ENCODE data around the gene ACTL9.
A peak's percentile ranks its signal among the peaks of the same experiment; 100 is the strongest.
"Not testable (repeated sequence)": the region's sequence is repeated elsewhere in the genome, so short reads cannot be mapped to it uniquely, and the experiment has no call there.

Gene ACTL9

DNA sequence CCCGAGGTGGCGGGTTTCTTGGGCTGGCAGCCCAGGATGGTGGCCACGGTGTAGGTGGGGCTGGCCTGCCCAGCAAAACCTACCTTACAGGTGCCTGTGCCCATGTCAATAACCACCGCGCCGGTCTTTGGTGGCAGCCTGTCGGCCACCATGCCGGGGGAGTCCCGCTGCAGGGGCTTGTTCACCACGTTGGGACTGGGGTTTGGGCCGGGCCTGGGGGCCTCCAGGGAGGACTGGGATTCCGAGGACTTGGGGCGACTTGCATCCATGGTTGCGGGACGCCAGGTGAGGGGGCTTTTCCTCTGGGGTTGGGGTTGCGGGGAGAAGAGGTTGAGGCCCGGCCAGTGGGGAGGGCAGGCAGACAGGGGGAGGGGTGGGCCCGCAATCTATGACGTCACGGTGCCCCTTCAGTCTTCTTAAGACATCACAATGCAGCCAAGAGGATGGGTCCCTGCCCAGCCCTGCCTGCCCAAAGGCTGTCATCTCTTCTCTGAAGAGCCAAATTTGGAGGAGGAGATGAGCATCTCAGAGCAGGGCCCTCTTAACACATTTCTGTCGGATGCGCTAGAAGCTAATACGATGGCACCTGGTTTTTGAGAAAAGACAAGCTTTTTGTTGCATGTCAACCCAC lies at the start of gene ACTL9:
TSS of gene ACTL9 (minus strand) at position 363 of the 631 bp plus-strand sequence. CDS start at position 269, 94 bp downstream.
- Mint-ChIP-seq H3K9me3 (no peaks in the 10 kb centered on the region), H3K4me1 (ENCODE audit: low read depth) (peaks cover 51% of the 10 kb centered on the region), H3K27me3 (peaks cover 11% of the 10 kb centered on the region), H3K4me3 (no peak within 1 kb of the TSS), H3K36me3 (ENCODE audit: low read depth) (no peaks in the 10 kb centered on the region), H3K27ac (no peak within 1 kb of the TSS)

- H3K4me3 Mint-ChIP-seq; H3K4me1 Mint-ChIP-seq (ENCODE audit: low read depth); H3K9me3 Mint-ChIP-seq; H3K27me3 Mint-ChIP-seq; H3K27ac Mint-ChIP-seq; H3K36me3 Mint-ChIP-seq (ENCODE audit: low read depth): not testable (repeated sequence)
Observed at GRCh38 chr19:8739291-8740065, 40.9 kb upstream of the ACTL9 start.

- no peak overlapping the region for H3K27ac Mint-ChIP-seq
Observed at GRCh38 chr19:8738377-8738776, 39.8 kb upstream of the ACTL9 start.

GRCh38 chr19:8731428-8732169 lies 33.0 kb upstream of the ACTL9 start:
- no peak overlapping the region for H3K4me3 Mint-ChIP-seq
- no peak overlapping the region for H3K27ac Mint-ChIP-seq
- no peaks in the 10 kb centered on the region for H3K4me1 Mint-ChIP-seq (ENCODE audit: low read depth)
- no peaks in the 10 kb centered on the region for H3K9me3 Mint-ChIP-seq
- H3K27me3 Mint-ChIP-seq, result no peaks in the 10 kb centered on the region
- no peaks in the 10 kb centered on the region for H3K36me3 Mint-ChIP-seq (ENCODE audit: low read depth)

More at GRCh38 chr19:8738377-8738776, 39.8 kb upstream of the ACTL9 start:
- H3K4me3 Mint-ChIP-seq, result no peak overlapping the region
- H3K9me3 Mint-ChIP-seq, result no peaks in the 10 kb centered on the region
- H3K27me3 Mint-ChIP-seq, result no peaks in the 10 kb centered on the region
- H3K36me3 Mint-ChIP-seq (ENCODE audit: low read depth), result no peaks in the 10 kb centered on the region
- H3K4me1 Mint-ChIP-seq (ENCODE audit: low read depth), result no peaks in the 10 kb centered on the region

DNA sequence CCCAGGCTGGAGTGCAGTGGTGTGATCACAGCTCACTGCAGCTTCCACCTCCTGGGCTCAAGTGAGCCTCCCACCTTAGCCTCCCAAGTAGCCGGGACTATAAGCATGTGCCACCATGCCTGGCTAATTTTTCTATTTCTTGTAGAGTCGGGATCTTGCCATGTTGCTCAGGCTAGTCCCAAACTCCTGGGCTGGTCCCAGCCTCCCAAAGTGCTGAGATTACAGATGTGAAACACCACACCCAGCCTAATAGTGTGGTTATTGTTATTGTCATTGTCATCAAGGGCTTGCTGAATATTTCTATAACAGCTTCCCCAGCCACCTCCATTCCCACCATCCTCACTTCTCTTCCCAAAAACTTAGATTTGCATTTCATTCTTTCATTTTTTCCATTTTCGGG lies 25.7 kb upstream of the ACTL9 start:
- H3K4me3 Mint-ChIP-seq, result no peak overlapping the region
- no peaks in the 10 kb centered on the region for H3K36me3 Mint-ChIP-seq (ENCODE audit: low read depth)
- H3K9me3 Mint-ChIP-seq, result no peaks in the 10 kb centered on the region
- no peak overlapping the region for H3K27ac Mint-ChIP-seq
- H3K27me3 Mint-ChIP-seq, result peaks cover 11% of the 10 kb centered on the region
- H3K4me1 Mint-ChIP-seq (ENCODE audit: low read depth), result no peaks in the 10 kb centered on the region

GRCh38 chr19:8722032-8722431 lies 23.4 kb upstream of the ACTL9 start:
- Mint-ChIP-seq H3K9me3 (peaks cover 4% of the 10 kb centered on the region), H3K36me3 (ENCODE audit: low read depth) (no peaks in the 10 kb centered on the region), H3K4me3 (no peak overlapping the region), H3K27ac (no peak overlapping the region), H3K27me3 (peaks cover 14% of the 10 kb centered on the region), H3K4me1 (ENCODE audit: low read depth) (no peaks in the 10 kb centered on the region)

DNA sequence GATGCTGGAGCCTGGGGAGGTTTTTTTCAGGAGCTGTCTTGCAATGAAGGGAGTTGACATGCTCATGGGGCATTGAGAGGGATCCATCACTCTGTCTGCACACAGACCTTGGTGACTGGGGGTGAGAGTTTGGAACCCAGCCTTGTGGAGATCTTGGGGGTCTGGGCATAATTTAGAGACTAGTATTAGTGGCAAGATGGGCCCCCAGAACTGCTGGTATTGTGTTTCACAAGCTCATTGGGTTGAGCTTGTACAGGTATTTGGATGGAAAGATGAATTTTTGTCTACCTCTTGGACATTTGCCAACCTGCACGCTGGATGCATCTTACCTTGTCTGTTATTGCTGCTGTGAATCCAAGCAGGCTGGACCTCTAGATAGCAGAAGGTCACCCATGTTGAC lies 22.7 kb upstream of the ACTL9 start, which contains the start of gene OR2Z1:
TSS of gene OR2Z1 (plus strand) at position 301 of the 400 bp plus-strand sequence. CDS start 9,395 bp downstream, outside the sequence.
- no peak within 1 kb of the TSS for H3K27ac Mint-ChIP-seq
- peaks cover 4% of the 10 kb centered on the region for H3K9me3 Mint-ChIP-seq
- peaks cover 14% of the 10 kb centered on the region for H3K27me3 Mint-ChIP-seq
- no peaks in the 10 kb centered on the region for H3K36me3 Mint-ChIP-seq (ENCODE audit: low read depth)
- H3K4me3 Mint-ChIP-seq, result no peak within 1 kb of the TSS
- H3K4me1 Mint-ChIP-seq (ENCODE audit: low read depth), result no peaks in the 10 kb centered on the region

GRCh38 chr19:8710337-8710736 lies 11.7 kb upstream of the ACTL9 start:
- not testable (repeated sequence) for H3K27ac Mint-ChIP-seq; H3K27me3 Mint-ChIP-seq; H3K4me3 Mint-ChIP-seq; H3K36me3 Mint-ChIP-seq (ENCODE audit: low read depth)
- Mint-ChIP-seq H3K4me1 (ENCODE audit: low read depth) (peaks cover 17% of the 10 kb centered on the region), H3K9me3 (peaks cover 14% of the 10 kb centered on the region)

DNA sequence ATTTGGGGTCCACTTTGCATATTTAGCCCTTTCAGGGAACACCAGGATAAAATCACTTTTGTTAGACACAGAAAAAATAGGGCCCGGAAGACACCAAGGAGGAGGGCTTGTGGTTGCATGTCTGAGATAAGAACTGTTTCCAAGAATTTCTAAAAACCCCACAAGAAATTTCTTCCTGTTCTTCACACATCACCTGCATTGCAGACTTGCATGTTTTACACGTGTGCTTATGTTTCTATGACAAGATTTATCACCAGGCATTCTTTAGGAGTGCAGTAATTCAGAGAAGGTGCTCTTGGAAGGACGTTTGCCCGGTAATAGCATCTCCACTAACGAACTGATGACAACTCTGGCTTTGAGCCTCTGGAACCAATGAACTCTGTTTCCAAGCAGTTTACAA lies 7.1 kb upstream of the ACTL9 start:
- Mint-ChIP-seq H3K27ac (no peak overlapping the region), H3K36me3 (ENCODE audit: low read depth) (no peaks in the 10 kb centered on the region), H3K4me1 (ENCODE audit: low read depth) (peaks cover 58% of the 10 kb centered on the region), H3K27me3 (no peaks in the 10 kb centered on the region), H3K9me3 (no peaks in the 10 kb centered on the region), H3K4me3 (no peak overlapping the region)

DNA sequence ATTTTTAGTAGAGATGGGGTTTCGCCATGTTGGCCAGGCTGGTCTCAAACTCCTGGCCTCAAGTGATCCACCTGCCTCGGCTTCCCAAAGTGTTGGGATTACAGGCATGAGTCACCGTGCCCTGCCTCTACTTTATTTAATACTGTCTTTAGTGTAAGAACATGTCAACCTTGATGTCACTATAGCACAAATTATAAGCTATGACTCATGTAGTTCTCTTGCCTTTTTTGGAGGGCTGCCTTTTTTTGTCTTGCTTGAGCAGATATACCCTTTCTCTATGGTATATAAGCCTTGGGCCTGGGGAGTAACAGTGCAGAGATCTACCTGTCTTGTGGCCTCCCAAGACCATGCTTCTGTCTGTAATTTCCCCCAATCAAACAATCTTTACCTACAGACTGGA lies 6.7 kb upstream of the ACTL9 start:
- H3K4me1 Mint-ChIP-seq (ENCODE audit: low read depth), result peaks cover 58% of the 10 kb centered on the region
- not testable (repeated sequence) for H3K4me3 Mint-ChIP-seq; H3K27ac Mint-ChIP-seq; H3K27me3 Mint-ChIP-seq; H3K36me3 Mint-ChIP-seq (ENCODE audit: low read depth); H3K9me3 Mint-ChIP-seq

DNA sequence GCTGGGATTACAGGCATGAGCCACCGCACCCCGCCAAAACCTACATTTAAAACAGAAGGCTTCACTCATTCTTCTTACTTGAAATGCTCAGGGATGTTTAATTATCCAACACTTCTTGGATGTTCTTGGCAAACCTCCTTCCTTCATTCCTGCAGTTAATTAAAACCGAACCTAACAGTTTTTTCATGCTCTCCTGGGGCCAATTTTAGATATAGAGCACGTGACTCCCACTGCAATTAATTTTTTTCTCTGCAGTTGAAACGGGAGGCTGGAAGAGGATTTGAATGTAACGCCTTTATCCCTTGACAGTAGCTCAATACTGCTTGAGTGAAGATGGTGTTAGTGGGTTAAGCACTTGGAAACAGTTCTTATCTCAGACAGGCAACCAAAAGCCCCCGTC lies 4.6 kb upstream of the ACTL9 start:
- Mint-ChIP-seq H3K36me3 (ENCODE audit: low read depth) (no peaks in the 10 kb centered on the region), H3K9me3 (no peaks in the 10 kb centered on the region), H3K27me3 (peaks cover 8% of the 10 kb centered on the region), H3K27ac (no peak overlapping the region), H3K4me3 (no peak overlapping the region), H3K4me1 (ENCODE audit: low read depth) (peaks cover 56% of the 10 kb centered on the region)

- Mint-ChIP-seq H3K4me1 (ENCODE audit: low read depth) (peaks cover 55% of the 10 kb centered on the region), H3K36me3 (ENCODE audit: low read depth) (no peaks in the 10 kb centered on the region), H3K4me3 (peak overlapping the region; percentile 15), H3K27me3 (peaks cover 8% of the 10 kb centered on the region), H3K27ac (peak overlapping the region; percentile 18), H3K9me3 (no peaks in the 10 kb centered on the region)
Observed at GRCh38 chr19:8702350-8702749, 3.8 kb upstream of the ACTL9 start.

DNA sequence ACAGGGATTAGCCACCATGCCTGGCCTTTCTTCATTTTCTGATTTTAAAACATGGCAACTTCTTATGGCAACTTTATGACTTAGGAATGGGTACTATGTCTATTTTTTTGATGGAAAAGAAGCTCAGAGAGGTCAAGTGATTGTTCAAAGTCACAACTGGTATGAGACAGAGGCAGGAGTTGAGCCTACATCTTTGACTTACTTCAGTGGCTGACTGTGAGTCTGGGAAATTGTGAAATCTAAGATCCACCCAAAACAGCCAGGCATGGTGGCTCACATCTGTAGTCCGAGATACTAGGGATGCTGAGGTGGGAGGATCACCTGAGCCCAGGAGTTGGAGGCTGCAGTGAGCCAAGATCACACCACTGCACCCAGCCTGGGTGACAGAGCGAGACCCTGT lies 2.4 kb upstream of the ACTL9 start:
- peaks cover 8% of the 10 kb centered on the region for H3K27me3 Mint-ChIP-seq
- peaks cover 65% of the 10 kb centered on the region for H3K4me1 Mint-ChIP-seq (ENCODE audit: low read depth)
- no peaks in the 10 kb centered on the region for H3K9me3 Mint-ChIP-seq
- H3K27ac Mint-ChIP-seq, result no peak overlapping the region
- H3K4me3 Mint-ChIP-seq, result no peak overlapping the region
- no peaks in the 10 kb centered on the region for H3K36me3 Mint-ChIP-seq (ENCODE audit: low read depth)

DNA sequence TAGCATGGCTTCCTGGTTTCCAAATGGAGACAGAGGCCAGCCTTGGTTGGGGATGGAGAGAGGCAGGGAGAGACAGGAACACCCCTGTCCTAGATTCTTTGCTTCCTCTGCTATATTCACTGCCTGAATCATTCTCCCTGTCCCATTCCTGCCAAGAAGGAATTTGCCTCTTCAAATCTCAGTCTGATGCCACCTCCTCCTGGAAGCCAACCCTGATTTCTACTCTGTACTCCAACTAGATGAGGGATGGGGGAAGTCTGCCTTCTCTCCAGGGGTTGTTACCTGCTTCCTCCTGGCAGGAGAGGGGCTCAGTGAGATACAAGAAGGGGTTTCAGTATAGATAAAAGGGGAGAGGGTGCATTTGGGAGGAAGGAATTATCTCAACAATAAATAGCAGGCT lies 1.3 kb upstream of the ACTL9 start:
- H3K27ac Mint-ChIP-seq, result no peak overlapping the region
- no peaks in the 10 kb centered on the region for H3K36me3 Mint-ChIP-seq (ENCODE audit: low read depth)
- H3K4me3 Mint-ChIP-seq, result no peak overlapping the region
- peaks cover 8% of the 10 kb centered on the region for H3K27me3 Mint-ChIP-seq
- no peaks in the 10 kb centered on the region for H3K9me3 Mint-ChIP-seq
- peaks cover 56% of the 10 kb centered on the region for H3K4me1 Mint-ChIP-seq (ENCODE audit: low read depth)

Measured in stimulated activated naive CD8-positive, alpha-beta T cell treated with anti-CD3 and anti-CD28 coated beads, Interleukin-15, Interleukin-2, amounts not matched to agents 100 ng/mL and 50 ng/mL, for 24 hours (primary cell).